Measurements from ENCODE around the gene SERPINA5. TPM values are rescaled to one million over a fixed set of nuclear protein-coding genes. Genes with fewer than 3 reads are reported as not detected.

The SERPINA5 gene
- total RNA-seq, 1 experiment from 2014 or later: 1.5 TPM

DNA sequence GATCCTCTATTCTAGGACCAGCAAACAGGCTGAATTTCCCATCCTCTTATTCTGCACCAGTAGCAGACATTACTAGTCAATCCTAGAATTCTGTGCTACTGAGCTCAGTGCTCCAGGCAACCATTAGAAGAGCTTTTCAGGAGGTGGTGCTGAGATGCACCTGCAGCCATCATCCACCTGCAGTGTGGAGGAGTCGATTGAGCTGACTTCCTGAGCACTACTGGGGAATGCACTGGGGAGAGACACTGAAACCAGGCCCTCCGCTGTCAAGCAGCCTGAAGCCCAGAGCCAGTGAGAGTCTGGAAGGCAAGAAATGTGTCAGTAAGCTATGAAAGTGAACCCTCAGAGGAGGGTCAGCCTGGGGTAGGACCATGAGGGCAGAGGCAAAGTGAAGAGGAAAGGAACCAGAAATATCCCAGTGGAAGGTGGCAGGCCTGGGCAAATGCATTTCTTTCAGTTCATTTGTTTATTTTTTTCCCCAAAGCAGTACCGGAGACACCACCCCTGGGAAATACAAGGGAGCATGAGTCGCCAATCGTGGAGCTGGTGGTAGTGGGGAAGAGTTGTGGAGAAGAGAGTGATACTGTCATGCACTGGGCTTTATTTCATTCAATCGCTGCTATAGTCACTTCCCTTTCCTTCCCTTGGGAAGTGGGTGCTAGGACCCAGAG, 43.0 kb upstream of the SERPINA5 start:
- DNase-seq (ENCODE audit: low spot score): no peak
- peak; percentile 53 for ATAC-seq

DNA sequence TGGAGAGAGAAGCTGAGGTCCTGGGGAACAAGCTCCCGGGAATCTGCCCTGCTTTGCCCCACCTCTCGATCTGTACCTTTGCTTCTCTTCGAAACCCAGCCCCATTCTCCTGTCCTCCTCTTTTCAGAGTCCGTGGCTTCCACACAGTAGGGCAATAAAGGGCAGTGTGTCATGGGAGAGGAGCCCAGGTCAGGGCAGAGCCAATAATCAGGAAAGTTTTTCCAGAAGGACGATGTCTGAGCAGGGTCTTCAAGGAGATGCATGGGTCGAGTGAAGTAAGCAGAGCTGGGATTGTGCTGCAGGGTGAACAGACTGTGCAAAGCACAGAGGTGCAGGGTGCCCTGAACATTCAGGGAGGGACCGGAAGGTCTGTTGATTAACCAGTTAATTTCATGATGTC, 42.0 kb upstream of the SERPINA5 start:
- CTCF ChIA-PET: interaction anchor here (1.9 to 5.0 kb wide), 4 partner anchors 10 to 116 kb away, joined by 10 to 42 read pairs (median 34); no protein-coding TSS in a partner anchor
- POLR2A ChIA-PET: no interaction called here
- no peak for DNase-seq (ENCODE audit: low spot score)
- ATAC-seq: no peak
- Mint-ChIP-seq H3K27ac (no peak overlapping the region), H3K4me3 (no peak overlapping the region), H3K36me3 (no peaks in the 10 kb centered on the region), H3K4me1 (peaks cover 20% of the 10 kb centered on the region), H3K27me3 (ENCODE audit: low read depth) (no peaks in the 10 kb centered on the region; the same call in 1 of the 2 replicates), H3K9me3 (no peaks in the 10 kb centered on the region)
- TF ChIP-seq GTF2I (CRISPR knock-in tag; conservative IDR thresholded peaks at IDR 0.05) (no peak), RORB (CRISPR knock-in tag; IDR thresholded peaks at IDR 0.05) (no peak), KAT7 (CRISPR knock-in tag; IDR thresholded peaks at IDR 0.05; ENCODE audit: borderline replicate concordance) (no peak), NR3C1 (CRISPR knock-in tag; conservative IDR thresholded peaks at IDR 0.05; ENCODE audit: low read depth) (no peak), RELA (CRISPR knock-in tag; IDR thresholded peaks at IDR 0.05; ENCODE audit: borderline replicate concordance) (no peak), CREB1 (CRISPR knock-in tag; IDR thresholded peaks at IDR 0.05) (no peak), IRF2 (CRISPR knock-in tag; IDR thresholded peaks at IDR 0.05; ENCODE audit: borderline replicate concordance, low read depth) (no peak), CREM (CRISPR knock-in tag; IDR thresholded peaks at IDR 0.05) (no peak), MXD4 (CRISPR knock-in tag; IDR thresholded peaks at IDR 0.05; ENCODE audit: borderline replicate concordance) (no peak), TP53 (CRISPR knock-in tag; IDR thresholded peaks at IDR 0.05) (no peak)
- TF ChIP-seq, protein P1, sequence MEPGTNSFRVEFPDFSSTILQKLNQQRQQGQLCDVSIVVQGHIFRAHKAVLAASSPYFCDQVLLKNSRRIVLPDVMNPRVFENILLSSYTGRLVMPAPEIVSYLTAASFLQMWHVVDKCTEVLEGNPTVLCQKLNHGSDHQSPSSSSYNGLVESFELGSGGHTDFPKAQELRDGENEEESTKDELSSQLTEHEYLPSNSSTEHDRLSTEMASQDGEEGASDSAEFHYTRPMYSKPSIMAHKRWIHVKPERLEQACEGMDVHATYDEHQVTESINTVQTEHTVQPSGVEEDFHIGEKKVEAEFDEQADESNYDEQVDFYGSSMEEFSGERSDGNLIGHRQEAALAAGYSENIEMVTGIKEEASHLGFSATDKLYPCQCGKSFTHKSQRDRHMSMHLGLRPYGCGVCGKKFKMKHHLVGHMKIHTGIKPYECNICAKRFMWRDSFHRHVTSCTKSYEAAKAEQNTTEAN (CRISPR knock-in tag; IDR thresholded peaks at IDR 0.05): no peak
- TF ChIP-seq, protein P2, sequence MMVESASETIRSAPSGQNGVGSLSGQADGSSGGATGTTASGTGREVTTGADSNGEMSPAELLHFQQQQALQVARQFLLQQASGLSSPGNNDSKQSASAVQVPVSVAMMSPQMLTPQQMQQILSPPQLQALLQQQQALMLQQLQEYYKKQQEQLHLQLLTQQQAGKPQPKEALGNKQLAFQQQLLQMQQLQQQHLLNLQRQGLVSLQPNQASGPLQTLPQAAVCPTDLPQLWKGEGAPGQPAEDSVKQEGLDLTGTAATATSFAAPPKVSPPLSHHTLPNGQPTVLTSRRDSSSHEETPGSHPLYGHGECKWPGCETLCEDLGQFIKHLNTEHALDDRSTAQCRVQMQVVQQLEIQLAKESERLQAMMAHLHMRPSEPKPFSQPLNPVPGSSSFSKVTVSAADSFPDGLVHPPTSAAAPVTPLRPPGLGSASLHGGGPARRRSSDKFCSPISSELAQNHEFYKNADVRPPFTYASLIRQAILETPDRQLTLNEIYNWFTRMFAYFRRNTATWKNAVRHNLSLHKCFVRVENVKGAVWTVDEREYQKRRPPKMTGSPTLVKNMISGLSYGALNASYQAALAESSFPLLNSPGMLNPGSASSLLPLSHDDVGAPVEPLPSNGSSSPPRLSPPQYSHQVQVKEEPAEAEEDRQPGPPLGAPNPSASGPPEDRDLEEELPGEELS (CRISPR knock-in tag; IDR thresholded peaks at IDR 0.05): no peak
- TF ChIP-seq, protein P3, sequence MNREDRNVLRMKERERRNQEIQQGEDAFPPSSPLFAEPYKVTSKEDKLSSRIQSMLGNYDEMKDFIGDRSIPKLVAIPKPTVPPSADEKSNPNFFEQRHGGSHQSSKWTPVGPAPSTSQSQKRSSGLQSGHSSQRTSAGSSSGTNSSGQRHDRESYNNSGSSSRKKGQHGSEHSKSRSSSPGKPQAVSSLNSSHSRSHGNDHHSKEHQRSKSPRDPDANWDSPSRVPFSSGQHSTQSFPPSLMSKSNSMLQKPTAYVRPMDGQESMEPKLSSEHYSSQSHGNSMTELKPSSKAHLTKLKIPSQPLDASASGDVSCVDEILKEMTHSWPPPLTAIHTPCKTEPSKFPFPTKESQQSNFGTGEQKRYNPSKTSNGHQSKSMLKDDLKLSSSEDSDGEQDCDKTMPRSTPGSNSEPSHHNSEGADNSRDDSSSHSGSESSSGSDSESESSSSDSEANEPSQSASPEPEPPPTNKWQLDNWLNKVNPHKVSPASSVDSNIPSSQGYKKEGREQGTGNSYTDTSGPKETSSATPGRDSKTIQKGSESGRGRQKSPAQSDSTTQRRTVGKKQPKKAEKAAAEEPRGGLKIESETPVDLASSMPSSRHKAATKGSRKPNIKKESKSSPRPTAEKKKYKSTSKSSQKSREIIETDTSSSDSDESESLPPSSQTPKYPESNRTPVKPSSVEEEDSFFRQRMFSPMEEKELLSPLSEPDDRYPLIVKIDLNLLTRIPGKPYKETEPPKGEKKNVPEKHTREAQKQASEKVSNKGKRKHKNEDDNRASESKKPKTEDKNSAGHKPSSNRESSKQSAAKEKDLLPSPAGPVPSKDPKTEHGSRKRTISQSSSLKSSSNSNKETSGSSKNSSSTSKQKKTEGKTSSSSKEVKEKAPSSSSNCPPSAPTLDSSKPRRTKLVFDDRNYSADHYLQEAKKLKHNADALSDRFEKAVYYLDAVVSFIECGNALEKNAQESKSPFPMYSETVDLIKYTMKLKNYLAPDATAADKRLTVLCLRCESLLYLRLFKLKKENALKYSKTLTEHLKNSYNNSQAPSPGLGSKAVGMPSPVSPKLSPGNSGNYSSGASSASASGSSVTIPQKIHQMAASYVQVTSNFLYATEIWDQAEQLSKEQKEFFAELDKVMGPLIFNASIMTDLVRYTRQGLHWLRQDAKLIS (CRISPR knock-in tag; IDR thresholded peaks at IDR 0.05; ENCODE audit: borderline replicate concordance): no peak
- TF ChIP-seq, protein P4, sequence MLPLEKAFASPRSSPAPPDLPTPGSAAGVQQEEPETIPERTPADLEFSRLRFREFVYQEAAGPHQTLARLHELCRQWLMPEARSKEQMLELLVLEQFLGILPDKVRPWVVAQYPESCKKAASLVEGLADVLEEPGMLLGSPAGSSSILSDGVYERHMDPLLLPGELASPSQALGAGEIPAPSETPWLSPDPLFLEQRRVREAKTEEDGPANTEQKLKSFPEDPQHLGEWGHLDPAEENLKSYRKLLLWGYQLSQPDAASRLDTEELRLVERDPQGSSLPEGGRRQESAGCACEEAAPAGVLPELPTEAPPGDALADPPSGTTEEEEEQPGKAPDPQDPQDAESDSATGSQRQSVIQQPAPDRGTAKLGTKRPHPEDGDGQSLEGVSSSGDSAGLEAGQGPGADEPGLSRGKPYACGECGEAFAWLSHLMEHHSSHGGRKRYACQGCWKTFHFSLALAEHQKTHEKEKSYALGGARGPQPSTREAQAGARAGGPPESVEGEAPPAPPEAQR (CRISPR knock-in tag; IDR thresholded peaks at IDR 0.05): no peak

More for the DNA sequence above, 43.0 kb upstream of the SERPINA5 start:
- Mint-ChIP-seq H3K4me1 (peaks cover 12% of the 10 kb centered on the region), H3K27ac (no peak overlapping the region), H3K4me3 (no peak overlapping the region), H3K9me3 (peaks cover 2% of the 10 kb centered on the region), H3K27me3 (ENCODE audit: low read depth) (no peaks in the 10 kb centered on the region; the same call in 1 of the 2 replicates), H3K36me3 (no peaks in the 10 kb centered on the region)
- ChIA-PET POLR2A (no interaction called here), CTCF (interaction anchor here (1.2 to 5.0 kb wide), 4 partner anchors 11 to 115 kb away, joined by 6 to 42 read pairs (median 34); no protein-coding TSS in a partner anchor)
- TF ChIP-seq, protein P5, sequence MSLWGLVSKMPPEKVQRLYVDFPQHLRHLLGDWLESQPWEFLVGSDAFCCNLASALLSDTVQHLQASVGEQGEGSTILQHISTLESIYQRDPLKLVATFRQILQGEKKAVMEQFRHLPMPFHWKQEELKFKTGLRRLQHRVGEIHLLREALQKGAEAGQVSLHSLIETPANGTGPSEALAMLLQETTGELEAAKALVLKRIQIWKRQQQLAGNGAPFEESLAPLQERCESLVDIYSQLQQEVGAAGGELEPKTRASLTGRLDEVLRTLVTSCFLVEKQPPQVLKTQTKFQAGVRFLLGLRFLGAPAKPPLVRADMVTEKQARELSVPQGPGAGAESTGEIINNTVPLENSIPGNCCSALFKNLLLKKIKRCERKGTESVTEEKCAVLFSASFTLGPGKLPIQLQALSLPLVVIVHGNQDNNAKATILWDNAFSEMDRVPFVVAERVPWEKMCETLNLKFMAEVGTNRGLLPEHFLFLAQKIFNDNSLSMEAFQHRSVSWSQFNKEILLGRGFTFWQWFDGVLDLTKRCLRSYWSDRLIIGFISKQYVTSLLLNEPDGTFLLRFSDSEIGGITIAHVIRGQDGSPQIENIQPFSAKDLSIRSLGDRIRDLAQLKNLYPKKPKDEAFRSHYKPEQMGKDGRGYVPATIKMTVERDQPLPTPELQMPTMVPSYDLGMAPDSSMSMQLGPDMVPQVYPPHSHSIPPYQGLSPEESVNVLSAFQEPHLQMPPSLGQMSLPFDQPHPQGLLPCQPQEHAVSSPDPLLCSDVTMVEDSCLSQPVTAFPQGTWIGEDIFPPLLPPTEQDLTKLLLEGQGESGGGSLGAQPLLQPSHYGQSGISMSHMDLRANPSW (CRISPR knock-in tag; conservative IDR thresholded peaks at IDR 0.05; ENCODE audit: low read depth): no peak
- no peak for TF ChIP-seq SMAD4 (CRISPR knock-in tag; IDR thresholded peaks at IDR 0.05)
- TF ChIP-seq, protein P6, sequence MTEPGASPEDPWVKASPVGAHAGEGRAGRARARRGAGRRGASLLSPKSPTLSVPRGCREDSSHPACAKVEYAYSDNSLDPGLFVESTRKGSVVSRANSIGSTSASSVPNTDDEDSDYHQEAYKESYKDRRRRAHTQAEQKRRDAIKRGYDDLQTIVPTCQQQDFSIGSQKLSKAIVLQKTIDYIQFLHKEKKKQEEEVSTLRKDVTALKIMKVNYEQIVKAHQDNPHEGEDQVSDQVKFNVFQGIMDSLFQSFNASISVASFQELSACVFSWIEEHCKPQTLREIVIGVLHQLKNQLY (CRISPR knock-in tag; IDR thresholded peaks at IDR 0.05): no peak
- TF ChIP-seq, protein P7, sequence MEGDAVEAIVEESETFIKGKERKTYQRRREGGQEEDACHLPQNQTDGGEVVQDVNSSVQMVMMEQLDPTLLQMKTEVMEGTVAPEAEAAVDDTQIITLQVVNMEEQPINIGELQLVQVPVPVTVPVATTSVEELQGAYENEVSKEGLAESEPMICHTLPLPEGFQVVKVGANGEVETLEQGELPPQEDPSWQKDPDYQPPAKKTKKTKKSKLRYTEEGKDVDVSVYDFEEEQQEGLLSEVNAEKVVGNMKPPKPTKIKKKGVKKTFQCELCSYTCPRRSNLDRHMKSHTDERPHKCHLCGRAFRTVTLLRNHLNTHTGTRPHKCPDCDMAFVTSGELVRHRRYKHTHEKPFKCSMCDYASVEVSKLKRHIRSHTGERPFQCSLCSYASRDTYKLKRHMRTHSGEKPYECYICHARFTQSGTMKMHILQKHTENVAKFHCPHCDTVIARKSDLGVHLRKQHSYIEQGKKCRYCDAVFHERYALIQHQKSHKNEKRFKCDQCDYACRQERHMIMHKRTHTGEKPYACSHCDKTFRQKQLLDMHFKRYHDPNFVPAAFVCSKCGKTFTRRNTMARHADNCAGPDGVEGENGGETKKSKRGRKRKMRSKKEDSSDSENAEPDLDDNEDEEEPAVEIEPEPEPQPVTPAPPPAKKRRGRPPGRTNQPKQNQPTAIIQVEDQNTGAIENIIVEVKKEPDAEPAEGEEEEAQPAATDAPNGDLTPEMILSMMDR (IDR thresholded peaks at IDR 0.05): no peak
- no peak for TF ChIP-seq KAT7 (CRISPR knock-in tag; IDR thresholded peaks at IDR 0.05; ENCODE audit: borderline replicate concordance)

Measured in WTC11 (cell line).